Activated CD4-positive, alpha-beta T cell treated with anti-CD3 and anti-CD28 coated beads, Interleukin-2, amount 10 ng/mL, durations not matched to agents 24 days and 14 days (primary cell): ENCODE results near the gene DIP2C. TPM values are rescaled to one million over a fixed set of nuclear protein-coding genes. Genes with fewer than 3 reads are reported as not detected.

Source experiments
- DNase-seq: peaks from one replicate; pipeline ENCODE4 v3.0.0; 2022
- H3K27ac Mint-ChIP-seq: one replicate; pipeline ENCODE4 v1.8.0; 2022; ENCODE audit warnings: mild to moderate bottlenecking, mixed read lengths
- H3K27me3 Mint-ChIP-seq: one replicate; pipeline ENCODE4 v1.8.0; 2022; ENCODE audit warnings: mixed read lengths
- H3K36me3 Mint-ChIP-seq: one replicate; pipeline ENCODE4 v1.8.0; 2022; ENCODE audit warnings: low read depth, mild to moderate bottlenecking, mixed read lengths
- H3K4me1 Mint-ChIP-seq: one replicate; pipeline ENCODE4 v1.8.0; 2021; ENCODE audit warnings: mixed read lengths
- H3K4me3 Mint-ChIP-seq: one replicate; pipeline ENCODE4 v1.8.0; 2022; ENCODE audit warnings: mild to moderate bottlenecking, moderate library complexity, mixed read lengths
- H3K9me3 Mint-ChIP-seq: one replicate; pipeline ENCODE4 v1.8.0; 2021; ENCODE audit warnings: mixed read lengths
- intact Hi-C: fragments of 100-400 bp; cut with micrococcal nuclease; formaldehyde crosslinking; loops from one replicate; pipeline ENCODE4 v1.15.1; 2023
- total RNA-seq: library from RNA; stranded (reverse); gene quantifications from 2 replicates; pipeline ENCODE4 v1.2.3, GENCODE V29; 2022

The DIP2C gene
- total RNA-seq, 1 donor from 2014 or later, result 1.4 TPM

DNA sequence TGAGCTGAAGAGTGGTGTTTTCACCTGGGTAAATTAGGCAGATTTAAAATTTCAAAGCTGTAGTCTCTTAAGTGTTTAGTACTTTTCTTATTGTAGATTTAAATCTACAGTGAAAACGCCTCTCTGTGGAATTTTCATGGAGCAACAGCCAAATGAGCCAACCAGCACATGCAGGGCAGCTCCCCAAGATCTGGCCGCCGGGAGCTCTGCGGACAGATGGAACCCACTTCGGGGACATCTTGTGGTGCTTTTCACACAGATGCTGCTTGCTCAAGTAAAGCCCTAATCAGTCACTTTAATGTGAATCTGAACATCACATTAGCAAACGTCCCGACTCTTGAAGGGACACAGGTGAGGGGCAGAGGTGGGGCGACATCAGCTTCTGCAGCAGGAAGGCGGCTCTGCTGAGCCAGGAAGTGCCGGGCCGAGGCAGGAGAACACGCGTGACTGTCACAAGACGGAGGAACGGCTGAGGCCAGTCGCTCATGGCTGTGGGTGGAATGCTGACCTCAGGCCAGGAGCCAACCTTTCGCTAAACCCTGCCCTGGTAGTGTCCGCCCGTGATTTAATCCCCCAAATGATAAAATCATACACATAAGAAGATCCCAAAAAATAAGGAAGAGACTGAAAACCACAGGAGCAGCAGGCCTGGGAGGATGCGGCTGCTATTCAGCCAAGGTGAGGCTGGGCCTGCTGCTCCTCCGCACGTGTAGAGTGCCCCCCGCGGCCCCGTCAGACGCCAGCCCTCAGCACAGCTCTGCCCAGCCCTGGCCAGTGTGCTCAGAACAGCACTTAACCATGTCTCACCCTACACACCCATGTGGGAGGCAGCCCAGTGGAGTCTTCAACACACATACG lies 297.4 kb downstream of the DIP2C start:
- Mint-ChIP-seq H3K4me1 (no peaks in the 10 kb centered on the region), H3K4me3 (no peak overlapping the region), H3K9me3 (no peaks in the 10 kb centered on the region), H3K27me3 (no peaks in the 10 kb centered on the region), H3K27ac (no peak overlapping the region), H3K36me3 (no peaks in the 10 kb centered on the region)
- intact Hi-C loops, result no loop called here
- DNase-seq, result no peak

DNA sequence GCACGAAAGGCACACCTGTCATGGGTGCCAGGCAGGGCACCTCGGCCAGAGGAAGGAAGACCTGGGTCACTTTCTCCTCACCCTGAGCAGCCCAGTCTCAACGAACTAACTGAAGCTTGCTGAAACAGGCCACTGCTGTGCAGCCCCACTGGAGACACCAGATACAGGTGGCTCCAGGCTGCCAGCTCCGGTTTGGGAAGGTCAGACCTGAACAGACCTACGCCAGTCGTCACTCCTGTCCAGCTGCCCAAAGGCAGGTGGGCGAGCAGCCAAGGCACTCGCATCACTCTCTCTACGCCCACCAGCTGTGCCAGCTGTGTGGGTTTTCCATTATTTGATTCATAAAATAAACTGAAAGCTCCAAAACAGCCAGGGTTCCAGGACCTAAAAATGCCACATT lies 298.2 kb downstream of the DIP2C start:
- no peak overlapping the region for H3K27ac Mint-ChIP-seq
- H3K4me1 Mint-ChIP-seq, result no peaks in the 10 kb centered on the region
- H3K27me3 Mint-ChIP-seq, result no peaks in the 10 kb centered on the region
- intact Hi-C loops, result no loop called here
- no peak overlapping the region for H3K4me3 Mint-ChIP-seq
- no peak for DNase-seq
- no peaks in the 10 kb centered on the region for H3K9me3 Mint-ChIP-seq
- no peaks in the 10 kb centered on the region for H3K36me3 Mint-ChIP-seq

DNA sequence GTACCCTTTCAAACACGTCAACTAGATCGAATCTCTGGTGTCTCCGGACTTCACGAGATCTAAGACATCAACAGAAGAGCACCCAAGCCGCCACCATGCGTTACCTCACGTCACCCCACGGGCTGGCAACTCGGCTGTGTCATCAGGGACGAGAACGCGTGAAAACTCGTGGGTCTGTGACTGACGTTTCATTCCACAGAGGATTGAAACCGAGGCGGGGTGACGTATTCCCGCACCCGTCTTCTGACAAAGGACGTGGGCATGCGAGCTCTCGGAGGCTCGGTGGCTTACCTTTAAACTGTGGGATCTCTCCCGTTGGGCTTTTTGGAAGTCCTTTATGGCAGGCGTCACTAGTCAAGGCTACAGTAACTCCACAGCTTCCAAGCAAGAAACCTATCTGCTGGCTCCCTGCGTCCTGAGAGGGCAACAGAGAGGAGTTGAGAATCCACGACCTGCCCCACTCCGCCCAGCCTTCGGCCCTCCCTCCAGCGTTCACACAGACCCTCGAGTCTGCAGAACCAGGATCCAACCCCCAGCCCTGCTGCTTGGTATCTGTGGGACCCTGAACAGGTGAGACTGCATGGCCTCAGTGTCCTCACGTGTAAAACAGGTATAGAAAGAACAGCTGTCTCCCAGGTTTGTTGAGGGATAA lies 298.9 kb downstream of the DIP2C start:
- Mint-ChIP-seq H3K36me3 (no peaks in the 10 kb centered on the region), H3K9me3 (no peaks in the 10 kb centered on the region), H3K27me3 (no peaks in the 10 kb centered on the region), H3K4me1 (no peaks in the 10 kb centered on the region), H3K4me3 (no peak overlapping the region), H3K27ac (no peak overlapping the region)
- intact Hi-C loops, result no loop called here
- no peak for DNase-seq

DNA sequence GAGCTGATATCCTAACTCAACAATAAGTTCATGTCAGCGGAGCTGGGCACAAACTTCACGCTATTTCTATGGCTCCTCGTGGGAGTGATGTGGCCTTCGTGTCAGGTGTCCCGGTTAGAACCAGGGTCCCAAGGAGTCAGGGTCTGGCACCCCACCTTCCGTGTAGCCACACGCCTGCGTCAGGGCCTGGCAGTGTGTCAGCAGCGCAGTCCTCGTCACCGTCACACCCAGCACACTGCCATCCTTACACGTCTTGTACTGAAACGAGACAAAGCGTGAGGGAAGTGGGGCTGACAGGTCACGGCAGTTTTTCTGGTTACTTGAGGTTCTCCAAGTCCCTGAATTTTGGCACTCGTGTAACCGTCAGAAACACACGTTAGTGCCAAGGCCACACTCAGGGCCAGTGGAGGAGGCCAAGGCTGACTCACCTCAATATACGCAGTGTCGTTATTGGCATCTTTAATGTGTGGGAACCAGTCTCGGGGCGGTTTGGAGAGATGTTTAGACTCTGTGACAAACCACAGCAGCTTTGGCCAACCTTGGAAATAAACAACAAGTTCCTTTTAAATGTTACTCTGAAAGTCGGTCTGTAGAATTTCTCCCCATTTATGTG lies 299.5 kb downstream of the DIP2C start:
- Mint-ChIP-seq H3K36me3 (no peaks in the 10 kb centered on the region), H3K4me3 (no peak overlapping the region), H3K27ac (no peak overlapping the region), H3K9me3 (no peaks in the 10 kb centered on the region), H3K27me3 (no peaks in the 10 kb centered on the region), H3K4me1 (no peaks in the 10 kb centered on the region)
- DNase-seq, result no peak
- intact Hi-C loops, result no loop called here

DNA sequence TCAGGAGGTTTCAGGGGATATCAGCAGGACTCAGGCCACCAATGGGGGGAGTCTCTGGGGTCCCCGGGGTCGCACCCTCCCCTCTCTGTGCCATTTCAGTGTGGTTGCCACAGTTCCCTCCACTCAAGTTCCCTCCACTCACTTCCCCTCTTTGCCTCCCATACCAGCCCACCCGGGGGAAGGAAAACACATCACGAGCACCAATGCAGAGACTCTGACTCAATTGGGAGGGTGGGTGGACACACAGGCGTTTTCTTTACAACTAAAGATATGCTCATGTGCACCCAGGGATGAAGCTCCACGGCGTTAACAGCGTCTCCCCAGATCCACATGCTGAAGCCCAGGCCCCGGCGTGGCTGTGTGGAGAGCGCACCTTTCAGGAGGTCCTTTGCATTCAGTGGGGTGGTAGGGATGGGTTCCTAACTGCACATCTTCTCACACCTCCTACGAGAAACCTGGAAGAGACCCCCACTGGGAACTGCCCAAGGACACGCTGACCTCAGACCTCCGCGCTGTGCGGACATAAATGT lies 300.1 kb downstream of the DIP2C start:
- H3K4me3 Mint-ChIP-seq, result no peak overlapping the region
- no peaks in the 10 kb centered on the region for H3K9me3 Mint-ChIP-seq
- no peaks in the 10 kb centered on the region for H3K36me3 Mint-ChIP-seq
- H3K4me1 Mint-ChIP-seq, result no peaks in the 10 kb centered on the region
- intact Hi-C loops, result no loop called here
- no peak for DNase-seq
- H3K27me3 Mint-ChIP-seq, result no peaks in the 10 kb centered on the region
- H3K27ac Mint-ChIP-seq, result no peak overlapping the region

DNA sequence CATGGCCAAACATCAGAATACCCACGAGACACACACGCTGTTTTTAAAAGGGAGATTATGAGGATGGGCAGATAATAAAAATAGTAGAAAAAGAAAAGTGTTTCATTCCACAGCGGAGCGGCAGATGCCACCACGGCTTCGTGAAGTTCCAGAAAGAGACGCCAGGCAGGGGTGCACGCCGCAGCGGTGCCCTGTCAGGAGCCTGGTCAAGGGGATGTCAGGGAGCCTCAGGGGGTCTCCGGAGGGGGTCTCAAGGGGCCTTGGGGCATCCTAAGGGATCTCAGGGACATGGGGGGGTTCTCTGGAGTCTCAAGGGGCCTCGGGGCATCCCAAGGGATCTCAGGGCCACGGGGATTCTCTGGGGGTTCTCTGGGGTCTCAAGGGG lies 300.8 kb downstream of the DIP2C start:
- no peak for DNase-seq
- Mint-ChIP-seq H3K9me3 (no peaks in the 10 kb centered on the region), H3K4me1 (no peaks in the 10 kb centered on the region), H3K27me3 (no peaks in the 10 kb centered on the region), H3K36me3 (no peaks in the 10 kb centered on the region), H3K4me3 (no peak overlapping the region), H3K27ac (no peak overlapping the region)
- intact Hi-C loops, result no loop called here

DNA sequence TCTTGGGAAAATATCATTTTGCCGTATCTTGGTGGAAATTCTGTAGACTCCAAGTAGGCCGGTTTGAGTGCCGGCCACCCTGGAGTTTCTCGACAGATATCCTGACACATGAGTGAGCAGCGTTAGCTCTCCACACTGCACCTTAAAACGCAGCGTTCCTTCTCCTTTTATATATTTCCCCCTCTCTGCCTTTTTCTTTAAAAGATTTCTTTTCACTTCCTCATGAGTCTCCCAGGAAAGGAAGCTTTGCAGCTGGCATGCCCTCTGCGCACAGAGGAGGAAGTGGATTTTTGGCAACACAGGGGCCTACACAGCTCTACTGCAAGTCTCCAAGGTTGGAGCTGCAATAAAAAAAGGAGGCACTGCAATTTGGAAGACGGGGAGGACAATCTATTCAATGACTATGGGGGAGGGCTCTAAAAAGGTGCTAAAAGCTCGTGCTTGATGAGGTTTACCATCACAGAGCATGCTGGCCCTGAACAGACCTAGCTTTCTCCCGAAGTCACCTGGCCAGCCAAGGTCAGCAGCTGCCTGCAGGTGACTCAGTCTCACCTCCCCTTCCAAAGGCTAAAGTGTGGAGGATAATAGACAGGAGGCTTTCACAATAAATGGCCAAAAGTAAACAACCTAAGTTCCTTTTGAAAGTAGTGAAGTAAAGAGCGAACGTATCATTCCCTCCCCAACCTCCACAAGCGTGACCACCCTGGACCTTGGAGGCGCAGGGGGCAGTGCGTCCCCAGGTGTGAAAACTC lies 301.4 kb downstream of the DIP2C start:
- Mint-ChIP-seq H3K9me3 (no peaks in the 10 kb centered on the region), H3K36me3 (no peaks in the 10 kb centered on the region)
- no peak for DNase-seq

DNA sequence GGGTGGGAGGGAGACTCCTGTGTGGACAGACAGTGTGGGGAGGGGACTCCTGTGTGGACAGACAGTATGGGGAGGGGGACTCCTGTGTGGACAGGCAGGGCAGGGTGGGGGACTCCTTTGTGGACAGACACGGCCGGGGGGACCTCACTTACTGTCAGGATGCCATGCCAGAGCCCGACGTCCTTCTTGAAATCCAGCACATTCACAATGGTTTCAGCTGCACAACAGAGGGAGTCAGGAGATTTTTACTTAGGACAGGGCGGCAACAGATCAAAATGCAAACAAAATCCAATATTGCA lies 301.9 kb downstream of the DIP2C start:
- intact Hi-C loops, result no loop called here
- no peak for DNase-seq
- no peak overlapping the region for H3K27ac Mint-ChIP-seq
- H3K9me3 Mint-ChIP-seq, result no peaks in the 10 kb centered on the region
- H3K4me3 Mint-ChIP-seq, result no peak overlapping the region
- H3K27me3 Mint-ChIP-seq, result no peaks in the 10 kb centered on the region
- H3K36me3 Mint-ChIP-seq, result no peaks in the 10 kb centered on the region
- H3K4me1 Mint-ChIP-seq, result peaks cover under 1% of the 10 kb centered on the region

More for the DNA sequence above, 301.4 kb downstream of the DIP2C start:
- Mint-ChIP-seq H3K27ac (no peak overlapping the region), H3K27me3 (no peaks in the 10 kb centered on the region), H3K4me3 (no peak overlapping the region), H3K4me1 (no peaks in the 10 kb centered on the region)
- intact Hi-C loops, result no loop called here

DNA sequence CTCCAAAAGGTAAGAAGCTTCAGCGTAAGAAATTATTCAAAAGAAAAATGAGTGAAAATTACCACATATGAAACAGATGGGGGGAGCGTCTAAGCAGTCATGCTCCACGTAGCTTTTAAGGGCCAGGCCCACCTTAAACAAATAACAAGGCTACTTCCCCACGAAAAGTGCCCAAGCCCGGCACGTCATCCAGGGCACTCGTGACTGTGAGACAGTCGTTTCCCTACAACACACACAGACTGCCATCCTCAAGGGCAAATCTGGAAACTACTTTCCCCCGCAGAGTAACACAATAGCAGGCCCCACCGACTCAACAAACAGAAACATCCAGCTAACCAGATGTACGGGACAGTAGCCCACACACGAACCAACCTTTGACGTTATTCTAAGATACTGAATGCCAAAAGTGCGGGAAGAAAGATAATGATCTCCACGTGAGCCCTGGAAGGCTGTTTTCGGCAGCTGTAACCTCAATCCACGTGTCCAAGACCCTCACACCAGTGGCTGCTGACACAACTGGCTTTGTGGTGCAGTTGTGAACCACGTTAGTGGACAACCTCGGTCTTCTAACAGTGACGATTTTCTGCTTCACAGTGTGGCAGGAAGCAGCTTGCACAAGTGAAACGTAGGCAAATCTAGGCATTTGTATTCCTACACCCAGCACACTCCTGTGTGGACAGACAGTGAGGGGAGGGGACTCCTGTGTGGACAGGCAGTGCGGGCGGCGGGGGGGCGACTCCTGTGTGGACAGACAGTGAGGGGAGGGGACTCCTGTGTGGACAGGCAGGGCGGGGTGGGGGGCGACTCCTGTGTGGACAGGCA lies 302.5 kb downstream of the DIP2C start:
- no peak overlapping the region for H3K4me3 Mint-ChIP-seq
- H3K36me3 Mint-ChIP-seq, result no peaks in the 10 kb centered on the region
- H3K27ac Mint-ChIP-seq, result no peak overlapping the region
- H3K9me3 Mint-ChIP-seq, result no peaks in the 10 kb centered on the region
- DNase-seq, result no peak
- no peaks in the 10 kb centered on the region for H3K27me3 Mint-ChIP-seq
- intact Hi-C loops, result no loop called here
- peaks cover 4% of the 10 kb centered on the region for H3K4me1 Mint-ChIP-seq

DNA sequence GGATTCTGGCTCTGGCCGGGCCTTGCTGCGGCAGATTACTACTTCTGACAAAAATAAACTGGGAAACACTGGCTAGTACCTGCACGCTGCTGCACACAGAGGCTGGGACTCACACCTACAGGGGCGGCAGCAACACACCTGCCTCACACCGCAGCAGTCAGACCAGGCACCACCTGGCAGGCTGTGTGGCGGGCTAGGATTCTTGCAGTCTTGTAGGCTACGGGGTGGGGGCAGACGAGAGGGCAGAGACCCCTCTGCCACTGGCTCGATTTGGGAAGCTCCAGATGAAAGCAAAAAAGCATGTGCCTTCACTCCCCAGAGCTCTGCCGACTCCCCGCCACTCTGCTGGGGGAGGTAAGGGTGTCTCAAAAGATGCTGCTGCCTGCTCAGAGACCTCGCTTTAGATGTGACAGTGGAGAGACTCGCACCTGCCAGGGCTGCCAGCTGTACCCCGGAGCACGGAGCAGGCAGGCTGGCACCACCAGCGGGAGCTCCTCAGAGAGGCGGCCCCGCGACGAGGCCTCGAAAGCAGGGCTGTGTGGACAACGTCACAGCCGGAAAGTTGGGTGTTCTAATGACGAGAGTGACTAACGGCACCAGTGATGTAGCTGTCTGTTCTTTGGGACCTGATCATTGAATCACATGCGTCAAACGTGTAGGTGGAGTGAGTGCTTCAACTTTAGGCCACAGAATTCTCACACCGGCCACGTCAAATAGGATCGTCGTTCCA lies 303.7 kb downstream of the DIP2C start:
- Mint-ChIP-seq H3K4me3 (no peak overlapping the region), H3K27me3 (no peaks in the 10 kb centered on the region), H3K36me3 (peaks cover 4% of the 10 kb centered on the region), H3K4me1 (peaks cover 9% of the 10 kb centered on the region), H3K9me3 (no peaks in the 10 kb centered on the region), H3K27ac (no peak overlapping the region)
- no peak for DNase-seq
- intact Hi-C loops, result no loop called here

DNA sequence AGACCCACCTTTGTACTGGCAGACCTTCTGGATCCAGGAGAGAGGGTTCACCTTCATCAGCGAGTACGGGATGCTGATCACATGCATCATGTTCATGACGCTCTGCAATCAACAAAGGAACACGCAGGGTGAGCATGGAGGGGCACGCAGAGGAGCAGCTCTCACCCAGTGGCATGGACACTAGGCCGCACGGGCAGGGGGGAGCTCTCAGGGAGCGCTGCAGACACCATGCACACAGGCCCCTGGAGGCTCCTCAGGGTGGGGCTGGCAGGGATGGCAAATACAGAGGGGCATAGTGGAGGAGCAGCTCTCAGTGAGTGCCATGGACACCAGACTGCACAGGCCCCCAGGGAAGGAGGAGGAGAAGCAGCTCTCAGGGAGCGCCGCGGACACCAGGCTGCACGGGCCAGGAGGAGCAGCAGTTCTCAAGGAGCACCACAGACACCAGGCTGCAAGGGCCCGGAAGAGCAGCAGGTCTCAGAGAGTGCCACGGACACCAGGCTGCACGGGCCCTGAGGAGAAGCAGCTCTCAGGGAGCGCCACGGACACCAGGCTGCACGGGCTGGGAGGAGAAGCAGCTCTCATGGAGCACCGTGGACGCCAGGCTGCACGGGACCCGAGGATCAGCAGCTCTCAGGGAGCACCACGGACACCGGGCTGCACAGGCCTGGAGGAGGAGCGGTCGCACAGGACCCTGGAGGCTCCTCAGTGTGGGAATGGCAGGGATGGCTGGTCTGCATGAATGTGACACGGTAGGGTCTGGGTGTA lies 304.7 kb downstream of the DIP2C start:
- peaks cover 4% of the 10 kb centered on the region for H3K36me3 Mint-ChIP-seq
- no peak overlapping the region for H3K27ac Mint-ChIP-seq
- no peaks in the 10 kb centered on the region for H3K9me3 Mint-ChIP-seq
- peaks cover 9% of the 10 kb centered on the region for H3K4me1 Mint-ChIP-seq
- no peak overlapping the region for H3K4me3 Mint-ChIP-seq
- DNase-seq, result no peak
- intact Hi-C loops, result no loop called here
- H3K27me3 Mint-ChIP-seq, result no peaks in the 10 kb centered on the region

DNA sequence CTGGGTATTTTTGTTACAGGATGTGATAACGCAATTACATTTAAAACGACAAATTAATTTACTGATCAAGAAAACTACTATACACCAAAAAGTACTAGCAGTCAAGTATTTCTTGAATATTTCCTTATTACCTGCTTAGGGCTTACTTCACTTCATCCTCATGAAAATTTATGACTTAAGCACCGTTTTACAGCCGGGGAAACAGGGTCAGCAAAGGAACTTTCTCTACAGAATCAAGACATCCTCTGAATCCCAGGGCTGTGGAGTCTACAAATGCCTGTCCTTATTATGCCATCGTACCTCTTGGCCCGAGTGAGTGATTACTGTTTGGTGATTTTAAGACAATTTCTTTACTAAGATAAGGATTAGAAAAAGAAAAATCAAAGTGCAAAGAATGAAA lies 305.9 kb downstream of the DIP2C start:
- H3K27ac Mint-ChIP-seq, result no peak overlapping the region
- H3K9me3 Mint-ChIP-seq, result no peaks in the 10 kb centered on the region
- DNase-seq, result no peak
- intact Hi-C loops, result no loop called here
- H3K4me3 Mint-ChIP-seq, result no peak overlapping the region
- peaks cover 9% of the 10 kb centered on the region for H3K4me1 Mint-ChIP-seq
- H3K27me3 Mint-ChIP-seq, result no peaks in the 10 kb centered on the region
- H3K36me3 Mint-ChIP-seq, result peaks cover 4% of the 10 kb centered on the region
